GM12891 (cell line): ENCODE data around the gene SMS. TPM values are rescaled to one million over a fixed set of nuclear protein-coding genes. Genes with fewer than 3 reads are reported as not detected.

ENCODE experiments used
- DNase-seq: peaks from one replicate; pipeline ENCODE4 v3.0.0; 2011; ENCODE audit warnings: low spot score; ENCODE audit not compliant: insufficient read length
- FAIRE-seq: peaks from 2 replicates; lab custom pipeline; 2011; peaks lifted over from hg19 to GRCh38; lab: Jason Lieb, UNC
- PAX5 ChIP-seq: IDR thresholded peaks from 2 replicates; pipeline ENCODE4 v1.6.1; 2011; ENCODE audit warnings: low read length, moderate library complexity, mild to moderate bottlenecking; ENCODE audit not compliant: insufficient read depth, severe bottlenecking
- POLR2A ChIP-seq: IDR thresholded peaks from 2 replicates; pipeline ENCODE4 v1.6.1; 2011; ENCODE audit warnings: low read depth, low read length, control low read depth
- POLR2AphosphoS5 ChIP-seq: IDR thresholded peaks from 2 replicates; pipeline ENCODE4 v1.6.1; 2011; ENCODE audit warnings: low read depth, low read length, control low read depth
- POU2F2 ChIP-seq: IDR thresholded peaks from 2 replicates; pipeline ENCODE4 v1.6.1; 2011; ENCODE audit warnings: low read depth, mild to moderate bottlenecking, control low read depth, low read length, moderate library complexity
- SPI1 ChIP-seq: IDR thresholded peaks from 2 replicates; pipeline ENCODE4 v1.6.1; 2011; ENCODE audit warnings: low read depth, low read length, control low read depth
- TAF1 ChIP-seq: IDR thresholded peaks from 2 replicates; pipeline ENCODE4 v1.6.1; 2011; ENCODE audit warnings: low read depth, low read length, control low read depth
- polyA plus RNA-seq: library from polyadenylated mRNA; unstranded; fragments of >200 nt; gene quantifications from one replicate; pipeline ENCODE4 v1.2.1, GENCODE V29; 2012; ENCODE audit warnings: low read depth, missing spikeins, inconsistent platforms; ENCODE audit not compliant: missing spikeins

SMS gene
- 86.2 TPM for polyA plus RNA-seq

DNA sequence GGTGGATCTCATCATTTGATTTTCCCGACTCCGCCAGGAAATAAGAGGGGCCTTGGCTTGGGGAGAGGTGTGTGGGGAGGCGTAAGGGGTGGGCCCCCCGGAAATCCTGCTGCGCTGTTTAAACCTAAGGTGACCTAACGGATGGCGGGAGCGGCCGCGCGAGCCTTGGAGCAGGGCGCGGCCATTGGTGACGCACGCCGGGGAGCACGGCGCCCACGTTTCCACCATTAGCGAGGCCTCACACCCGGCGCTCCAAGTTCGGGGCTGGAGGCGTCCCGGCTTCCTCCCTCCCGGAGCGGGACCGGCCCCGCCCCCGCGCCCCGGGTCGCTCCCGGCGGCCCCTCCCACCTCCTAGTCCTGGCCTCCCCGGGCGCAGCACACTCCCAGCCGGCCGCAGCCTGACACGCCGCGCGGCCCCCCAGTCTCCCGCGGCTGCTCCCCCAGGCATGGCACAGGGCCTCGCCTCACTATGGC, at the start of gene SMS:
Gene SMS (plus strand): TSS at position 354 of the 474 bp plus-strand sequence. CDS start 116 bp downstream, at position 470.
- TF ChIP-seq POLR2A (no peak), POU2F2 (no peak), SPI1 (no peak), POLR2AphosphoS5 (no peak), TAF1 (no peak), PAX5 (no peak)
- FAIRE-seq (peak; percentile 20), DNase-seq (peak; percentile 39)

DNA sequence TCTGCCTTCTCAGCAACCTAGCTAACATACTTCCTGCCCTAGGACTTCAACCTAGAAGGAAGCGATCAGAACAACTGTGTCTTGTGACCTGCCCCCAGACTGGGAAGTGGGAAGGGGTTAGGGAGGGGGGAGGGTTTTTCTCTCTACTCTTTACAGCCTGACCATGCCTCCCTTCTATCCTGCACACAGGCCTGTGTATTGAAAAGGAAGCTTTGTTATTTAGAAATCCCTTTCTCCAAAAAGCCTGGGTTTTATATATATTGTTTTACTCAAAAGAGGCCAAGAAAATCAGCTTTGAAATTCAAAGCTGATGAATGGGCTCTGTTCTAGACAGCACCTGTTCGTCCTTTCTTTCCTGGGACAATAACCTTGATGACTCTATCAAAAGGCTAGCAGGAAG, 35.2 kb upstream of the SMS start:
- no peak for FAIRE-seq
- DNase-seq, result no peak
- no peak for TF ChIP-seq POU2F2
- no peak for TF ChIP-seq SPI1
- TF ChIP-seq POLR2A, result no peak
- no peak for TF ChIP-seq POLR2AphosphoS5
- no peak for TF ChIP-seq PAX5
- no peak for TF ChIP-seq TAF1

DNA sequence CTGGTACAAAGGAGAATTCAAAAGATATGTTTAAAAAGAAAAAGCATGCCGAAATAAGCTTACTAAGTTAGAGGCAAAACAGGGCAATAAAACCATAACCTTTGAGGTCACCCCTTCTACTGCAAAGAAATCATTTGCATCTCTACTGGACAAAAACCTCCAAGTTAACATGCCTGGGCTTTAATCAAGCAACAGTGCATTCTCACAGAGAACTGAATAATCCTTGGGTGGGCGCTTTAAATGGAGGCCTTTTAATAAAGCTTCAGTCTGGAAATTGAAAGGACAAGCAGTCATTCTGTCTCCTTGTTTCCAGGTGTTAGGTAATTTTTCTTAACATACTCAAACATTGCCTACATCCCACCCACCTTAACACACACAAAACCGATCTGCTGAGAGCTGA, 34.6 kb upstream of the SMS start:
- TF ChIP-seq PAX5, result no peak
- TF ChIP-seq POLR2A, result no peak
- TF ChIP-seq TAF1, result no peak
- no peak for TF ChIP-seq SPI1
- no peak for TF ChIP-seq POU2F2
- no peak for TF ChIP-seq POLR2AphosphoS5
- DNase-seq (no peak), FAIRE-seq (no peak)

DNA sequence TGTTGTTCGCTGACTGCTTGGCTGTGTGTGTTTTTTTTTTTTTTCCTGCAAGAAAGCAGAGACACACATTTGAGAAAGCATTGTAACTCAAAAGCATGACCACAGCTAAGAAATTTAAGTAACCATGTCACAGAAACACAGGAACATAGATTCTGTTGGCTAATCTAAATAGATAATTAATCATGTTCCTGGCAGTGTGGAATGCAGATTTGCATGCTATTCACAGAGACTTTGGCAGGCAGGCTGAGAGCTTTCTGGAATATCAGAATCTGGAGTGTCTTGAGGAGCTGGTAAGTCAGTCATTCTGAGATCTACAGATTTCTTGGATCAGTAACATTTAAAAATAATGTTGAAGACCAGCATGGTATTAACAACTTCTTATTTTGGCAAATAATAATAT, 33.2 kb upstream of the SMS start:
- DNase-seq, result no peak
- FAIRE-seq, result no peak
- no peak for TF ChIP-seq POLR2AphosphoS5
- no peak for TF ChIP-seq POU2F2
- TF ChIP-seq TAF1, result no peak
- no peak for TF ChIP-seq PAX5
- no peak for TF ChIP-seq POLR2A
- no peak for TF ChIP-seq SPI1

DNA sequence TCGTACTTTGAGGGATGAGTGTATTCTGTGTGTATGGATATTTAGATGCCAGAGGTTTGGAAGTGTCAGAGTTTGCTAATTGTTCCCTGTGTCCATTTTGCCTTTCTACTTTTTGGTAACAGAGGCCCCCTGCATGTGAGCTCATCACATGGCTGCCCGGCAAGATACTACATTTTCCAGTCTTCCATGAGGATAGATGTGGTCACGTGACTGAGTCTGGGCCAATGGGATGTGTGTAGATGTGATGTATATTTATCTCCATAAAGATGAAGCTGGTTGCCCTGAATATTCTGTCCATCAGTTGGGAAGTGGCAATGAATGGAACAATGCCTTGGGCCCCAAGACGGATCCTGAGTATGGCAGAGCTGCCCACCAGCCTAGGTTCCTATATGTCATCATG, 29.0 kb upstream of the SMS start:
- FAIRE-seq (no peak), DNase-seq (no peak)
- TF ChIP-seq TAF1 (no peak), POLR2A (no peak), SPI1 (no peak), PAX5 (no peak), POU2F2 (no peak), POLR2AphosphoS5 (no peak)

DNA sequence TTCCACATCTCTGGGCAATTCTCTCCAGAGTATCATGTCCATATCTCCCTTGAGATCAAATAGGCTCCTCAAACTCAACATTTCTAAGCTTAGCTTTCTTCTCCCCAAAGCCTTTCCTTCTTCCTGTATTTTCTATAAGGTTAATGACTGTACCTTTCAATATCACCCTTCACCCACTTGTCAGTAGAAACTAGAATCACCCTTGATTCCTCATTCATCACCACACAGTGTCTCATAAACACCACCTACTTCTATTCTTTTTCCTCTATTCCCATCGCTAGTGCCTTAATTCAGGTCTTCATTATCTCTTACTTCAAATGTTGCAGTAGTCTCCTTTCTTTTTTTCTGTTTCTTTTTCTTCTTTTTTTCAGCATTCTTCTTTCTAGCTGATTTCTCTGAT, 28.3 kb upstream of the SMS start:
- DNase-seq, result no peak
- TF ChIP-seq SPI1 (no peak), POU2F2 (no peak), POLR2A (no peak), TAF1 (no peak), POLR2AphosphoS5 (no peak), PAX5 (no peak)
- no peak for FAIRE-seq

DNA sequence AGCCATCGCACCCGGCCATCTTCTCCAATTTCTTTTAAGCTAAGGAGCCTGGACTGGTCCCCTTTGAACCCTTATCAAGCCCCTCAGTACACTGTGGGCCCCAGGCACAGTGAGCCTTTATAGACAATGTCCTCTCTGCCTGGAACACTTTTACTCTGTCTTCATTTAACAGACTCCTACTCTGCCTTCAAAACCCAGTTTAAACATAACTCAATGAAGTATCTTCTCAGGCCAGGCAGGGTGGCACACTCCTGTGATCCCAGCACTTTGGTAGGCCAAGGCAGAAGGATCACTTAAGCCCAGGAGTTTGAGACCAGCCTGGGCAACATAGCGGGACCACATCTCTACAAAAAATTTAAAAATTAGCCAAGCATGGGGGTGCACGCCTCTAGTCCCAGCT, 27.5 kb upstream of the SMS start:
- TF ChIP-seq POLR2AphosphoS5 (no peak), PAX5 (no peak), SPI1 (no peak), POU2F2 (no peak), POLR2A (no peak), TAF1 (no peak)
- DNase-seq (no peak), FAIRE-seq (no peak)

DNA sequence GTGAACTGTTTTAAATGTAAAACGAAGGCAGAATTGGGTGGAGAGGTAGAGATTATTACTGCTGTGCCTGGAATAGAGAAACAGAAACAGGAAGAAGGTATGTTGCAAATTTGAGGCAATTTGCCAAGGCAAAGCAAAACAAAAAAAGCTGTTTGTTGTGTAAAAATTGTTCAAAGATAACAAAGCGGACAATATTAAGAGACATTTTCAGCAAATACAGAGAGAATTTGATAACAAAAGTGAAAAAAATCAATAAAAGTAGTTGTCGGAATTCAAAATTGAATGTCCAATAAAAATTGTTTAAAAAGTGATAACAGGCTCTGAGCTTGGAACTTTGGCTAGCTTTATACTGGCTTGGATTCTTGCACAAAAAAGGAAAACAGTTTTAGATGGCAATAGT, 14.4 kb upstream of the SMS start:
- TF ChIP-seq POU2F2 (no peak), TAF1 (no peak), POLR2AphosphoS5 (no peak), POLR2A (no peak), SPI1 (no peak), PAX5 (no peak)
- no peak for DNase-seq
- FAIRE-seq, result no peak

DNA sequence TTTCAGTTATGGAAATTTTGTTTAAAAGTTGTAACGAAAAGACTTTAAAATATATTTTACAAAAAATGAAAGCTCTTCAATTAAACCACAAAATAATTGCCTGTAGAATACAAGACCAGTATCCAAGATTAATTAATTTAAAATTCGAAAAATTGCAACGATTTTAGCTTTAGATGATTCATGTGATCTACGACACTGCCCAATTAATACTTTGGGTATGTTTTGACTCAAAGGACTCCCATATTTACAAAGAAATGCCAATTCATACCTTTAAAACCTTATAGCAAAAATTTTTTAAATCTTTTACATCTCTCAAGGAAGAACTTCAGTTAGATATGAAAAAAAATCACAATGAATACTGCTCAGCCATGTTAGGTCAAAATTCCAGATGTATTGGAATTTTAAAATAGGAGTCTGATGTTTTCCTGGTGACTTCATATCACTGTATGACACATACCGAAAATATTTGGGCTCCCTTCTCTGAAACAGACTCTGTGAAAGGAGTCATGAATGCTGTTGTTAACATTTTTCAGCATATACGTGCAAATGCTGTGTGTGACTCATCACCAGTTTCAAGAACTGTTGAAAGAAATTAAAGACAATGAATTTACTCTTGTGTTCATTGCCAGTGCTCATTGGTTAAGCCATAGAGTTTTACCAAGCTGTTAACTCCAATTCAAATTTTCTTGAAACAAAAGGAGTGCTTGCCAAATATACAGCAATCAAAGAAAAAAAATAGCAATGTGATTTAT, 13.8 kb upstream of the SMS start:
- DNase-seq, result no peak
- FAIRE-seq, result peak; percentile 87
- TF ChIP-seq POLR2A (no peak), POU2F2 (no peak), SPI1 (no peak), TAF1 (no peak), PAX5 (no peak), POLR2AphosphoS5 (no peak)

DNA sequence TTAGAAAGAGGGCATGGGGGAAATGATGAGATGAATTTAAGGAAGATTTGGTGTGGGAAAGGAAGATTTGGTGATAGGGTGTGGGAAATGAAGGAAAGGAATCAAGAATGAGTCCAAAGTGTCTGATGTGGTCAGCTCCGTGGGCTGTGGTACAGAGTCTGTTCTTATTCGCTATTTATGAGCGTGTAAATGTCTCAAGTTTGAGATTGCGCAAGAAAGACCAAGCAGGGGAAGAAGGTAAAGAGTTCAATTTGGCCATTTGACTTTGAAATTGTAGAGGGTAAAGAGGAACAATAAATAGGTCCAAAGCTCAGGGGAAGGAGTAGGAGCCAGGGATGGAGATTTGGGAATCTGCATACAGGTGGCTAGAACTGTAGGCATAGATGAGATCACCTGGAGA, 11.3 kb upstream of the SMS start:
- DNase-seq, result no peak
- no peak for FAIRE-seq
- no peak for TF ChIP-seq POU2F2
- no peak for TF ChIP-seq POLR2A
- no peak for TF ChIP-seq TAF1
- TF ChIP-seq SPI1, result no peak
- no peak for TF ChIP-seq POLR2AphosphoS5
- TF ChIP-seq PAX5, result no peak
